HepG2 (cell line): ENCODE measurements around the gene TSSK3. TPM values are rescaled to one million over a fixed set of nuclear protein-coding genes. Genes with fewer than 3 reads are reported as not detected.

Experiments used
- CREM ChIP-seq, 2 experiments: sonication (generic) in 1 of 2; formaldehyde crosslinking in 1 of 2; IDR thresholded peaks; 2 replicates each; pipeline versions ENCODE4 v1.4.0 to v1.6.1; 2016 to 2020; ENCODE audit warnings: antibody characterized with exemption in 1 of 2, mild to moderate bottlenecking in 1 of 2, missing genetic modification reagents in 1 of 2
- ESRRA ChIP-seq: sonication (generic); formaldehyde crosslinking; IDR thresholded peaks from 2 replicates; pipeline ENCODE4 v1.5.1; 2020; ENCODE audit warnings: mild to moderate bottlenecking, low read depth, missing genetic modification reagents
- IRF9 ChIP-seq: sonication (generic); formaldehyde crosslinking; IDR thresholded peaks from 2 replicates; pipeline ENCODE4 v1.8.0; 2022; ENCODE audit warnings: missing genetic modification reagents, mild to moderate bottlenecking, borderline replicate concordance
- KDM3A ChIP-seq: IDR thresholded peaks from 2 replicates; pipeline ENCODE4 v1.6.1; 2018; ENCODE audit warnings: low read depth, missing compliant biosample characterization
- PHF20 ChIP-seq: sonication (generic); formaldehyde crosslinking; IDR thresholded peaks from 2 replicates; pipeline ENCODE4 v1.5.0; 2020; ENCODE audit warnings: mild to moderate bottlenecking, missing genetic modification reagents
- TARDBP ChIP-seq: sonication (generic); formaldehyde crosslinking; IDR thresholded peaks from 2 replicates; pipeline ENCODE4 v1.8.0; 2022; ENCODE audit warnings: mild to moderate bottlenecking, missing genetic modification reagents
- ZIK1 ChIP-seq: sonication (generic); formaldehyde crosslinking; IDR thresholded peaks from 2 replicates; pipeline ENCODE4 v1.5.0; 2020; ENCODE audit warnings: mild to moderate bottlenecking, low read depth, missing genetic modification reagents, borderline replicate concordance
- ZNF180 ChIP-seq: sonication (generic); formaldehyde crosslinking; IDR thresholded peaks from 2 replicates; pipeline ENCODE4 v1.4.0; 2020; ENCODE audit warnings: low read depth, missing genetic modification reagents, borderline replicate concordance
- ZNF225 ChIP-seq: sonication (generic); formaldehyde crosslinking; IDR thresholded peaks from 2 replicates; pipeline ENCODE4 v1.4.0; 2020; ENCODE audit warnings: mild to moderate bottlenecking, missing genetic modification reagents
- ZNF263 ChIP-seq: sonication (generic); formaldehyde crosslinking; IDR thresholded peaks from 2 replicates; pipeline ENCODE4 v1.4.0; 2020; ENCODE audit warnings: missing genetic modification reagents
- ZNF333 ChIP-seq: sonication (generic); formaldehyde crosslinking; IDR thresholded peaks from 2 replicates; pipeline ENCODE4 v1.4.0; 2020; ENCODE audit warnings: mild to moderate bottlenecking, missing genetic modification reagents, borderline replicate concordance
- ZNF562 ChIP-seq: sonication (generic); formaldehyde crosslinking; IDR thresholded peaks from 2 replicates; pipeline ENCODE4 v1.8.0; 2022; ENCODE audit warnings: missing genetic modification reagents, borderline replicate concordance
- ZNF703 ChIP-seq: sonication (generic); formaldehyde crosslinking; IDR thresholded peaks from 2 replicates; pipeline ENCODE4 v1.5.1; 2020; ENCODE audit warnings: missing genetic modification reagents, mild to moderate bottlenecking, moderate library complexity, borderline replicate concordance
- ZNF737 ChIP-seq: sonication (generic); formaldehyde crosslinking; IDR thresholded peaks from 2 replicates; pipeline ENCODE4 v1.5.0; 2020; ENCODE audit warnings: missing genetic modification reagents, mild to moderate bottlenecking, borderline replicate concordance
- ZNF792 ChIP-seq: IDR thresholded peaks from 2 replicates; pipeline ENCODE4 v1.6.1; 2016
- polyA plus RNA-seq, 8 experiments: library from polyadenylated mRNA; depleted of rRNA in 3 of 8; stranded (reverse) in 7 of 8; unstranded in 1 of 8; fragments of >200 nt; fragmentation: Illumina TruSeq in 4 of 8; extraction: Trizol in 4 of 8; gene quantifications; 2 replicates each; pipeline versions ENCODE4 v1.2.1 to v1.2.3, GENCODE V29; 2011 to 2016; ENCODE audit warnings: low read depth in 4 of 8, missing spikeins in 1 of 8, mixed read lengths in 1 of 8; ENCODE audit not compliant: insufficient read depth in 1 of 8
- total RNA-seq, 5 experiments: library from RNA; depleted of rRNA; stranded (reverse); fragments of >200 nt; fragmentation: Illumina TruSeq; extraction: Trizol; gene quantifications; 2 replicates each; pipeline ENCODE4 v1.2.3, GENCODE V29; 2016; ENCODE audit warnings: low read depth in 1 of 5
- TF ChIP-seq, protein P1 (sequence below): sonication (generic); formaldehyde crosslinking; IDR thresholded peaks from 2 replicates; pipeline ENCODE4 v1.4.0; 2020; ENCODE audit warnings: missing genetic modification reagents
- TF ChIP-seq, protein P2 (sequence below), 2 experiments: fragments of 450-650 bp in 1 of 2; sonication (generic) in 1 of 2; formaldehyde crosslinking; IDR thresholded peaks; 2 replicates each; pipeline versions ENCODE4 v1.5.0 to v1.8.0; 2020 to 2022; ENCODE audit warnings: mild to moderate bottlenecking in 1 of 2, missing genetic modification reagents in 1 of 2
- TF ChIP-seq, protein P3 (sequence below): sonication (generic); formaldehyde crosslinking; IDR thresholded peaks from 2 replicates; pipeline ENCODE4 v1.5.1; 2020; ENCODE audit warnings: mild to moderate bottlenecking, missing genetic modification reagents, moderate library complexity
- TF ChIP-seq, protein P4 (sequence below): sonication (generic); formaldehyde crosslinking; IDR thresholded peaks from 2 replicates; pipeline ENCODE4 v1.8.0; 2022; ENCODE audit warnings: missing genetic modification reagents, low read depth, mild to moderate bottlenecking, borderline replicate concordance
- TF ChIP-seq, protein P5 (sequence below): sonication (generic); formaldehyde crosslinking; IDR thresholded peaks from 2 replicates; pipeline ENCODE4 v1.4.0; 2020; ENCODE audit warnings: mild to moderate bottlenecking, missing genetic modification reagents

The TSSK3 gene
- total and polyA plus RNA-seq, 2 of the 13 experiments (the other 11 are each of a cell fraction or from before 2014, with no cell fraction given): 1.0 to 1.1 TPM

DNA sequence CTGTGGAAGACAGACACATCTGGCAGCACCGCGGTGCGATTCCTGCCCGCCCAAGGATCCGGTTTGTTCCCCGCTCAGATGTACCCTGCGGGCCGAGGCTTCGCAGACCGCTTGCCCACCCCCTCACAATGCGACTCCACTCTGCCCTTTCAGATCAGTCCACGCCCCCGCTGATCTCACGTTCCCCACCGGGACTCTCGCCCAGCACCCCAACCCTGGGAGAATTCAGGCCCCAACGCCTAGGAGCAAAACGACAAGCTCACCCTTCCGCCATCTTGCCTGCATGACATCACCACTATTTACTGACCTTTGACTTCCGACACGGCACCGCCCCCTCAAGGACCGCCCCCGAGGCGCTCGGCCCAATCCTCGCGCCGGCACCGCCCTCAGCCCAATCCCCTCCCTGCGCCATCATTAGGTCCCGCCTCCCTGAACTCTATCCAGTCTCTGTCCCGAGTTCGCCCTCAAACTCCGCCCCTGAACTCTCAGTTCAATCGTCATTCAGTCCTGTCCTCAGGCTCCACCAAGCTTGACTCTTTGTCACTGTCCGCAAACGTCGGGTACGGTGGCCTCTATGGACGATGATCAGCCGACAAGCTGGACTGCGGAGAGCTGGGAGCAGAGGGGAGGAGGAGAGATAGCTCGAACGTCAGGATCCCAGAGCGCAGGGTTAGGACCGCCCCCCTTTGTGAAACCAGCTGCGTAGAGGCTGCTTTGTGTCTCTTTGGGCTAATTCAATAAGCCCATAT lies 32.0 kb downstream of the TSSK3 start, which contains the start of gene BSDC1 (continued):
- TF ChIP-seq PHF20 (CRISPR knock-in tag) (peak; percentile 75; the same call in 1 of the 2 replicates), ZNF562 (CRISPR knock-in tag) (no peak), ZNF737 (no peak), IRF9 (CRISPR knock-in tag) (no peak; the same call in 1 of the 2 replicates), ZNF263 (peak; percentile 78), ZNF180 (CRISPR knock-in tag) (no peak), ZNF333 (CRISPR knock-in tag) (no peak), CREM (IDR thresholded peaks at IDR 0.05) (peak; percentile 70), CREM (CRISPR knock-in tag; IDR thresholded peaks at IDR 0.05) (no peak), ZNF703 (CRISPR knock-in tag) (no peak), TARDBP (CRISPR knock-in tag) (peak; percentile 84), ZIK1 (no peak), ZNF792 (CRISPR knock-in tag) (peak; percentile 88), KDM3A (CRISPR knock-in tag) (0 out of 2 replicates have a peak, but pooled peaks have one; percentile 17), ESRRA (CRISPR knock-in tag) (peak; percentile 73), ZNF225 (0 out of 2 replicates have a peak, but pooled peaks have one; percentile 50)
- TF ChIP-seq, protein P1, sequence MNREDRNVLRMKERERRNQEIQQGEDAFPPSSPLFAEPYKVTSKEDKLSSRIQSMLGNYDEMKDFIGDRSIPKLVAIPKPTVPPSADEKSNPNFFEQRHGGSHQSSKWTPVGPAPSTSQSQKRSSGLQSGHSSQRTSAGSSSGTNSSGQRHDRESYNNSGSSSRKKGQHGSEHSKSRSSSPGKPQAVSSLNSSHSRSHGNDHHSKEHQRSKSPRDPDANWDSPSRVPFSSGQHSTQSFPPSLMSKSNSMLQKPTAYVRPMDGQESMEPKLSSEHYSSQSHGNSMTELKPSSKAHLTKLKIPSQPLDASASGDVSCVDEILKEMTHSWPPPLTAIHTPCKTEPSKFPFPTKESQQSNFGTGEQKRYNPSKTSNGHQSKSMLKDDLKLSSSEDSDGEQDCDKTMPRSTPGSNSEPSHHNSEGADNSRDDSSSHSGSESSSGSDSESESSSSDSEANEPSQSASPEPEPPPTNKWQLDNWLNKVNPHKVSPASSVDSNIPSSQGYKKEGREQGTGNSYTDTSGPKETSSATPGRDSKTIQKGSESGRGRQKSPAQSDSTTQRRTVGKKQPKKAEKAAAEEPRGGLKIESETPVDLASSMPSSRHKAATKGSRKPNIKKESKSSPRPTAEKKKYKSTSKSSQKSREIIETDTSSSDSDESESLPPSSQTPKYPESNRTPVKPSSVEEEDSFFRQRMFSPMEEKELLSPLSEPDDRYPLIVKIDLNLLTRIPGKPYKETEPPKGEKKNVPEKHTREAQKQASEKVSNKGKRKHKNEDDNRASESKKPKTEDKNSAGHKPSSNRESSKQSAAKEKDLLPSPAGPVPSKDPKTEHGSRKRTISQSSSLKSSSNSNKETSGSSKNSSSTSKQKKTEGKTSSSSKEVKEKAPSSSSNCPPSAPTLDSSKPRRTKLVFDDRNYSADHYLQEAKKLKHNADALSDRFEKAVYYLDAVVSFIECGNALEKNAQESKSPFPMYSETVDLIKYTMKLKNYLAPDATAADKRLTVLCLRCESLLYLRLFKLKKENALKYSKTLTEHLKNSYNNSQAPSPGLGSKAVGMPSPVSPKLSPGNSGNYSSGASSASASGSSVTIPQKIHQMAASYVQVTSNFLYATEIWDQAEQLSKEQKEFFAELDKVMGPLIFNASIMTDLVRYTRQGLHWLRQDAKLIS (CRISPR knock-in tag): no peak
- TF ChIP-seq, protein P2, sequence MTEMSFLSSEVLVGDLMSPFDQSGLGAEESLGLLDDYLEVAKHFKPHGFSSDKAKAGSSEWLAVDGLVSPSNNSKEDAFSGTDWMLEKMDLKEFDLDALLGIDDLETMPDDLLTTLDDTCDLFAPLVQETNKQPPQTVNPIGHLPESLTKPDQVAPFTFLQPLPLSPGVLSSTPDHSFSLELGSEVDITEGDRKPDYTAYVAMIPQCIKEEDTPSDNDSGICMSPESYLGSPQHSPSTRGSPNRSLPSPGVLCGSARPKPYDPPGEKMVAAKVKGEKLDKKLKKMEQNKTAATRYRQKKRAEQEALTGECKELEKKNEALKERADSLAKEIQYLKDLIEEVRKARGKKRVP (CRISPR knock-in tag; IDR thresholded peaks at IDR 0.05): peak in 1 of 2 experiments; percentile 32; a peak in 2 of 4 replicates
- TF ChIP-seq, protein P3, sequence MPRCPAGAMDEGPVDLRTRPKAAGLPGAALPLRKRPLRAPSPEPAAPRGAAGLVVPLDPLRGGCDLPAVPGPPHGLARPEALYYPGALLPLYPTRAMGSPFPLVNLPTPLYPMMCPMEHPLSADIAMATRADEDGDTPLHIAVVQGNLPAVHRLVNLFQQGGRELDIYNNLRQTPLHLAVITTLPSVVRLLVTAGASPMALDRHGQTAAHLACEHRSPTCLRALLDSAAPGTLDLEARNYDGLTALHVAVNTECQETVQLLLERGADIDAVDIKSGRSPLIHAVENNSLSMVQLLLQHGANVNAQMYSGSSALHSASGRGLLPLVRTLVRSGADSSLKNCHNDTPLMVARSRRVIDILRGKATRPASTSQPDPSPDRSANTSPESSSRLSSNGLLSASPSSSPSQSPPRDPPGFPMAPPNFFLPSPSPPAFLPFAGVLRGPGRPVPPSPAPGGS: peak; percentile 10; the same call in 1 of the 2 replicates
- TF ChIP-seq, protein P4, sequence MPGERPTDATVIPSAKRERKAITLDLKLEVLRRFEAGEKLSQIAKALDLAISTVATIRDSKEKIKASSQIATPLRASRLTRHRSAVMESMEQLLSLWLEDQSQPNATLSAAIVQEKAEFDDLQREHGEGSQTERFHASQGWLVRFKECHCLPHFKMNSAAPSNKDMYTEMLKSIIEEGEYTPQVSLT: no peak; the same call in 1 of the 2 replicates
- TF ChIP-seq, protein P5, sequence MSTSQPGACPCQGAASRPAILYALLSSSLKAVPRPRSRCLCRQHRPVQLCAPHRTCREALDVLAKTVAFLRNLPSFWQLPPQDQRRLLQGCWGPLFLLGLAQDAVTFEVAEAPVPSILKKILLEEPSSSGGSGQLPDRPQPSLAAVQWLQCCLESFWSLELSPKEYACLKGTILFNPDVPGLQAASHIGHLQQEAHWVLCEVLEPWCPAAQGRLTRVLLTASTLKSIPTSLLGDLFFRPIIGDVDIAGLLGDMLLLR (CRISPR knock-in tag): peak; percentile 58; the same call in 1 of the 2 replicates
